A549 (cell line): Measurements from ENCODE around the gene ANKFN1.

ENCODE experiments used
- BHLHE40 ChIP-seq: IDR thresholded peaks from 2 replicates; pipeline ENCODE4 v1.6.1; 2012; ENCODE audit warnings: low read depth, low read length, inconsistent platforms
- CHD4 ChIP-seq: fragments of 200-600 bp; sonication (generic); IDR thresholded peaks from 2 replicates; pipeline ENCODE4 v1.6.1; 2016; ENCODE audit warnings: antibody characterized with exemption, mild to moderate bottlenecking, borderline replicate concordance
- EP300 ChIP-seq, 2 experiments: fragments of >200 bp; sonication (Bioruptor Twin); formaldehyde crosslinking; IDR thresholded peaks; 2 replicates in 1 of 2; 3 replicates in 1 of 2; pipeline ENCODE4 v1.6.1; 2016 to 2017
- POLR2A ChIP-seq: IDR thresholded peaks from 2 replicates; pipeline ENCODE4 v1.6.1; 2012; ENCODE audit warnings: mild to moderate bottlenecking, low read length
- RFX5 ChIP-seq: fragments of 450-650 bp; IDR thresholded peaks from 2 replicates; pipeline ENCODE4 v1.7.1; 2014; ENCODE audit warnings: antibody characterized with exemption, mild to moderate bottlenecking, moderate library complexity
- RNF2 ChIP-seq: fragments of 200-600 bp; sonication (generic); IDR thresholded peaks from 2 replicates; pipeline ENCODE4 v1.6.1; 2016; ENCODE audit warnings: low read depth, mild to moderate bottlenecking, antibody characterized with exemption, moderate library complexity, borderline replicate concordance
- TF ChIP-seq, protein P1 (sequence below): fragments of >200 bp; sonication (Bioruptor Twin); formaldehyde crosslinking; IDR thresholded peaks from 3 replicates; pipeline ENCODE4 v1.5.1; 2016
- TF ChIP-seq, protein P2 (sequence below): fragments of 200-600 bp; sonication (generic); IDR thresholded peaks from 2 replicates; pipeline ENCODE4 v1.6.1; 2016; ENCODE audit warnings: antibody characterized with exemption, mild to moderate bottlenecking, moderate library complexity

DNA sequence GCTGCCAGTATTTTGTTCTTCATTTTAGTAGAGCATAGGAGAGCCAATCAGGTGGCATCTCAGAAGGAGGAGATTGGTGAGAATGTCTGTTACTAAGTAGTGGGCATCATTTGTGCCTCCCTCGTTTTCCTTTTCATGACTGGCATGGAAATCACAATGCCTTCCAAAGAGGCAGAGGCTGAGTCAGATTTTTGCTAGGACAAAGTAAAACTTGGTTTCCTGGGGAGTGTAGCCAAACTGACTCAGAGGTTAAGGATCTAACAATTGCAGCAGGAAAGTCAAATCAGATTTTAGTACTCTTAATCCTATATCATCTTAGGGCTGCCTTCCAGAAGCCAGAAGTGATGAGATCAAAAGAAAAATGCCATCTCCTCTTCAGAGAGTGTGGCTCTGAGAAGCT, 138.7 kb downstream of the ANKFN1 start:
- TF ChIP-seq BHLHE40 (no peak), POLR2A (no peak), RFX5 (no peak), EP300 (IDR thresholded peaks at IDR 0.05) (no peak), CHD4 (no peak), RNF2 (no peak)
- TF ChIP-seq, protein P1, sequence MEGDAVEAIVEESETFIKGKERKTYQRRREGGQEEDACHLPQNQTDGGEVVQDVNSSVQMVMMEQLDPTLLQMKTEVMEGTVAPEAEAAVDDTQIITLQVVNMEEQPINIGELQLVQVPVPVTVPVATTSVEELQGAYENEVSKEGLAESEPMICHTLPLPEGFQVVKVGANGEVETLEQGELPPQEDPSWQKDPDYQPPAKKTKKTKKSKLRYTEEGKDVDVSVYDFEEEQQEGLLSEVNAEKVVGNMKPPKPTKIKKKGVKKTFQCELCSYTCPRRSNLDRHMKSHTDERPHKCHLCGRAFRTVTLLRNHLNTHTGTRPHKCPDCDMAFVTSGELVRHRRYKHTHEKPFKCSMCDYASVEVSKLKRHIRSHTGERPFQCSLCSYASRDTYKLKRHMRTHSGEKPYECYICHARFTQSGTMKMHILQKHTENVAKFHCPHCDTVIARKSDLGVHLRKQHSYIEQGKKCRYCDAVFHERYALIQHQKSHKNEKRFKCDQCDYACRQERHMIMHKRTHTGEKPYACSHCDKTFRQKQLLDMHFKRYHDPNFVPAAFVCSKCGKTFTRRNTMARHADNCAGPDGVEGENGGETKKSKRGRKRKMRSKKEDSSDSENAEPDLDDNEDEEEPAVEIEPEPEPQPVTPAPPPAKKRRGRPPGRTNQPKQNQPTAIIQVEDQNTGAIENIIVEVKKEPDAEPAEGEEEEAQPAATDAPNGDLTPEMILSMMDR = no peak
- TF ChIP-seq, protein P2, sequence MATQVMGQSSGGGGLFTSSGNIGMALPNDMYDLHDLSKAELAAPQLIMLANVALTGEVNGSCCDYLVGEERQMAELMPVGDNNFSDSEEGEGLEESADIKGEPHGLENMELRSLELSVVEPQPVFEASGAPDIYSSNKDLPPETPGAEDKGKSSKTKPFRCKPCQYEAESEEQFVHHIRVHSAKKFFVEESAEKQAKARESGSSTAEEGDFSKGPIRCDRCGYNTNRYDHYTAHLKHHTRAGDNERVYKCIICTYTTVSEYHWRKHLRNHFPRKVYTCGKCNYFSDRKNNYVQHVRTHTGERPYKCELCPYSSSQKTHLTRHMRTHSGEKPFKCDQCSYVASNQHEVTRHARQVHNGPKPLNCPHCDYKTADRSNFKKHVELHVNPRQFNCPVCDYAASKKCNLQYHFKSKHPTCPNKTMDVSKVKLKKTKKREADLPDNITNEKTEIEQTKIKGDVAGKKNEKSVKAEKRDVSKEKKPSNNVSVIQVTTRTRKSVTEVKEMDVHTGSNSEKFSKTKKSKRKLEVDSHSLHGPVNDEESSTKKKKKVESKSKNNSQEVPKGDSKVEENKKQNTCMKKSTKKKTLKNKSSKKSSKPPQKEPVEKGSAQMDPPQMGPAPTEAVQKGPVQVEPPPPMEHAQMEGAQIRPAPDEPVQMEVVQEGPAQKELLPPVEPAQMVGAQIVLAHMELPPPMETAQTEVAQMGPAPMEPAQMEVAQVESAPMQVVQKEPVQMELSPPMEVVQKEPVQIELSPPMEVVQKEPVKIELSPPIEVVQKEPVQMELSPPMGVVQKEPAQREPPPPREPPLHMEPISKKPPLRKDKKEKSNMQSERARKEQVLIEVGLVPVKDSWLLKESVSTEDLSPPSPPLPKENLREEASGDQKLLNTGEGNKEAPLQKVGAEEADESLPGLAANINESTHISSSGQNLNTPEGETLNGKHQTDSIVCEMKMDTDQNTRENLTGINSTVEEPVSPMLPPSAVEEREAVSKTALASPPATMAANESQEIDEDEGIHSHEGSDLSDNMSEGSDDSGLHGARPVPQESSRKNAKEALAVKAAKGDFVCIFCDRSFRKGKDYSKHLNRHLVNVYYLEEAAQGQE = no peak
